ENCODE measurements around the gene AP2M1. TPM values are rescaled to one million over a fixed set of nuclear protein-coding genes. Genes with fewer than 3 reads are reported as not detected.

Gene AP2M1
- total and polyA plus RNA-seq, 2 donors (not counting 3 experiments of a cell fraction or from before 2014, with no cell fraction given): 431 to 602 TPM

DNA sequence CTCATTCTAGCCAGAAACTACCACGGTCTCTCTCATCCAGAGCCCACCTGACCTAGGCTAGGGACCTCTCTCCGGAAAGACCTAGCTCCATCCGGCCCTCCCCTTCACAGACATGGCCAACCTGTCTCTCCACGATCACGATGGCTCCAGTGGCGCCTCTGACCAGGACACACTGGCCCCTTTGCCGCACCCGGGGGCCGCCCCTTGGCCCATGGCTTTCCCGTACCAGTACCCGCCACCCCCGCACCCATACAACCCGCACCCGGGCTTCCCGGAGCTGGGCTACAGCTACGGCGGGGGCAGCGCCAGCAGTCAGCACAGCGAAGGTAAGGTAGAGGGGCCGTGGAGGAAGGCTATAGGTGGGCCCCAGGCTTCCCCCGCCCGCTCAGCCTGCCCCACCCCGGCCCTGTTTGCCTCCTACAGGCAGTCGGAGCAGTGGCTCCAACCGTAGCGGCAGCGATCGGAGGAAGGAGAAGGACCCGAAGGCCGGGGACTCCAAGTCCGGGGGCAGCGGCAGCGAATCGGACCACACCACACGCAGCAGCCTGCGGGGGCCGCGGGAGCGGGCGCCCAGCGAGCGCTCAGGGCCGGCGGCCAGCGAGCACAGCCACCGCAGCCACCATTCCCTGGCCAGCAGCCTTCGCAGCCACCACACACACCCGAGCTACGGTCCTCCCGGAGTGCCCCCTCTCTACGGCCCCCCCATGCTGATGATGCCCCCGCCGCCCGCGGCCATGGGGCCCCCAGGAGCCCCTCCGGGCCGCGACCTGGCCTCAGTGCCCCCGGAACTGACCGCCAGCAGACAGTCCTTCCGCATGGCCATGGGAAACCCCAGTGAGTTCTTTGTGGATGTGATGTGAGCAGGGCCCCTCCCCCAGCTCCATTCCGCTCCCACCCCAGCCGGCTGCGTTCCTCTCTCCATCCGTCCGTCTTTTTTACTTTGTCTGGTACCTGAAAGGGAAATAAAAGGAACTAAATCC, 4.5 kb upstream of the AP2M1 start:
- no peak for TF ChIP-seq POLR2AphosphoS5 (IDR thresholded peaks at IDR 0.05; ENCODE audit: insufficient read depth, low read depth, low read length)
- TF ChIP-seq MYC (IDR thresholded peaks at IDR 0.05; ENCODE audit: low read depth, low read length): no peak
- no peak for TF ChIP-seq POLR2A (IDR thresholded peaks at IDR 0.05; ENCODE audit: low read depth, low read length)
- BruUV-seq (replicated peaks): no TSS peak
- H3K36me3 ChIP-seq (ENCODE audit: control insufficient read depth in 2 of 2, extremely low read depth in 1 of 2, insufficient read depth in 2 of 2, low read length in 2 of 2): peaks cover 6 to 55% of the 10 kb centered on the region in 2 experiments
- CTCF ChIA-PET: interaction anchor here (1.1 kb wide), 1 partner anchor 25 kb away, joined by 3 read pairs; no protein-coding TSS in a partner anchor
- intact Hi-C loops (cut with micrococcal nuclease) (no loop called here), dilution Hi-C loops (cut with MboI; ENCODE audit: extremely low pct_ligation_motif_present, low sequenced_read_pairs) (no loop called here)
- no peak overlapping the region for H3K4me2 ChIP-seq (ENCODE audit: insufficient read depth, low read length)
- no peak overlapping the region for H3K27ac ChIP-seq (ENCODE audit: insufficient read depth, low read depth, low read length)
- H3K4me1 ChIP-seq (ENCODE audit: control insufficient read depth, extremely low read depth, insufficient read depth, low read length): no peaks in the 10 kb centered on the region
- H3K9me3 ChIP-seq (replicated peaks; ENCODE audit: control insufficient read depth, insufficient read depth, low read length): no peaks in the 10 kb centered on the region
- DNase-seq (ENCODE audit: low read depth, low spot score) (no peak), FAIRE-seq (no peak)
- no peak overlapping the region for H2AFZ ChIP-seq (ENCODE audit: low read depth, low read length)
- no peak overlapping the region for H3K9ac ChIP-seq (replicated peaks; ENCODE audit: extremely low read depth, insufficient read depth, low read length)
- POLR2A ChIA-PET: no interaction called here
- peaks cover 5% of the 10 kb centered on the region for H3K79me2 ChIP-seq (ENCODE audit: control insufficient read depth, insufficient read depth, low read length)
- H4K20me1 ChIP-seq (replicated peaks; ENCODE audit: control insufficient read depth, extremely low read depth, insufficient read depth, low read length): no peaks in the 10 kb centered on the region
- H3K9me1 ChIP-seq (replicated peaks; ENCODE audit: control insufficient read depth, extremely low read depth, insufficient read depth, low read length): no peaks in the 10 kb centered on the region
- H3K4me3 ChIP-seq (replicated peaks in 1 of 3; ENCODE audit: insufficient read depth in 1 of 3, low read depth in 1 of 3, low read length in 3 of 3): no peak overlapping the region
- no peaks in the 10 kb centered on the region for H3K27me3 ChIP-seq (ENCODE audit: control insufficient read depth in 2 of 2, insufficient read depth in 2 of 2, low read length in 2 of 2)

GRCh38 chr3:184171562-184171961, 3.1 kb upstream of the AP2M1 start:
- Histone ChIP-seq H3K4me2 (ENCODE audit: insufficient read depth, low read length) (no peak overlapping the region), H3K9me1 (replicated peaks; ENCODE audit: control insufficient read depth, extremely low read depth, insufficient read depth, low read length) (no peaks in the 10 kb centered on the region), H4K20me1 (replicated peaks; ENCODE audit: control insufficient read depth, extremely low read depth, insufficient read depth, low read length) (no peaks in the 10 kb centered on the region), H3K4me1 (ENCODE audit: control insufficient read depth, extremely low read depth, insufficient read depth, low read length) (peaks cover 9% of the 10 kb centered on the region), H2AFZ (ENCODE audit: low read depth, low read length) (no peak overlapping the region), H3K79me2 (ENCODE audit: control insufficient read depth, insufficient read depth, low read length) (peaks cover 15% of the 10 kb centered on the region), H3K4me3 (replicated peaks in 1 of 3; ENCODE audit: insufficient read depth in 1 of 3, low read depth in 1 of 3, low read length in 3 of 3) (no peak overlapping the region), H3K27me3 (ENCODE audit: control insufficient read depth in 2 of 2, insufficient read depth in 2 of 2, low read length in 2 of 2) (no peaks in the 10 kb centered on the region), H3K9ac (replicated peaks; ENCODE audit: extremely low read depth, insufficient read depth, low read length) (no peak overlapping the region), H3K9me3 (replicated peaks; ENCODE audit: control insufficient read depth, insufficient read depth, low read length) (no peaks in the 10 kb centered on the region), H3K36me3 (ENCODE audit: control insufficient read depth in 2 of 2, extremely low read depth in 1 of 2, insufficient read depth in 2 of 2, low read length in 2 of 2) (peaks cover 0 to 42% of the 10 kb centered on the region in 2 experiments), H3K27ac (ENCODE audit: insufficient read depth, low read depth, low read length) (no peak overlapping the region)
- POLR2A ChIA-PET: no interaction called here
- FAIRE-seq (no peak), DNase-seq (ENCODE audit: low read depth, low spot score) (no peak)
- dilution Hi-C loops (cut with MboI; ENCODE audit: extremely low pct_ligation_motif_present, low sequenced_read_pairs): no loop called here
- no TSS peak for BruUV-seq (replicated peaks)
- no peak for TF ChIP-seq JUN (IDR thresholded peaks at IDR 0.05; ENCODE audit: borderline replicate concordance, insufficient read depth, insufficient read length, low read depth)
- no peak for TF ChIP-seq CTCF (IDR thresholded peaks at IDR 0.05; ENCODE audit: extremely low read depth in 1 of 2, insufficient read depth in 1 of 2, low read depth in 1 of 2, low read length in 2 of 2)
- no peak for TF ChIP-seq MYC (IDR thresholded peaks at IDR 0.05; ENCODE audit: low read depth, low read length)
- no peak for TF ChIP-seq GATA2 (IDR thresholded peaks at IDR 0.05; ENCODE audit: insufficient read depth, insufficient read length, low read depth, low read length)
- TF ChIP-seq POLR2A (IDR thresholded peaks at IDR 0.05; ENCODE audit: low read depth, low read length): no peak
- TF ChIP-seq, protein P1, sequence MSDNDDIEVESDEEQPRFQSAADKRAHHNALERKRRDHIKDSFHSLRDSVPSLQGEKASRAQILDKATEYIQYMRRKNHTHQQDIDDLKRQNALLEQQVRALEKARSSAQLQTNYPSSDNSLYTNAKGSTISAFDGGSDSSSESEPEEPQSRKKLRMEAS (IDR thresholded peaks at IDR 0.05; ENCODE audit: insufficient read depth, insufficient read length): no peak
- no peak for TF ChIP-seq FOS (IDR thresholded peaks at IDR 0.05; ENCODE audit: borderline replicate concordance, insufficient read depth, low read length)
- TF ChIP-seq POLR2AphosphoS5 (IDR thresholded peaks at IDR 0.05; ENCODE audit: insufficient read depth, low read depth, low read length): no peak
- TF ChIP-seq EZH2 (IDR thresholded peaks at IDR 0.05; ENCODE audit: borderline replicate concordance, low read depth, low read length, severe bottlenecking): no peak
- intact Hi-C loops (cut with micrococcal nuclease): no loop called here
- CTCF ChIA-PET: no interaction called here

All from endothelial cell of umbilical vein (primary cell).